Measurements from ENCODE around the gene AOPEP.

- no peak for TF ChIP-seq BHLHE40 (IDR thresholded peaks at IDR 0.05; ENCODE audit: low read depth, low read length)
- no peak for TF ChIP-seq MAX (IDR thresholded peaks at IDR 0.05)
- no peak for TF ChIP-seq MAFK (IDR thresholded peaks at IDR 0.05; ENCODE audit: partially characterized antibody)
These were observed 345.4 kb downstream of the AOPEP start for GRCh38 chr9:95071925-95072324.
